Neural crest cell (in vitro differentiated cells): Measurements from ENCODE around the gene POLR2H. TPM values are rescaled to one million over a fixed set of nuclear protein-coding genes. Genes with fewer than 3 reads are reported as not detected.

Experiments used
- DNase-seq: peaks from one replicate; pipeline ENCODE4 v3.0.0; 2021; ENCODE audit warnings: low read depth, mixed read lengths, low spot score
- H3K27ac Mint-ChIP-seq: one replicate; pipeline ENCODE4 v1.8.0; 2021; ENCODE audit warnings: mild to moderate bottlenecking, mixed read lengths; ENCODE audit not compliant: unreplicated experiment
- H3K27me3 Mint-ChIP-seq: 2 replicates; pipeline ENCODE4 v1.8.0; 2021; ENCODE audit warnings: low read depth, mild to moderate bottlenecking, mixed read lengths
- H3K36me3 Mint-ChIP-seq: 2 replicates; pipeline ENCODE4 v1.8.0; 2021; ENCODE audit warnings: low read depth, mild to moderate bottlenecking, mixed read lengths
- H3K4me1 Mint-ChIP-seq: 2 replicates; pipeline ENCODE4 v1.8.0; 2021; ENCODE audit warnings: mixed read lengths
- H3K4me3 Mint-ChIP-seq: one replicate; pipeline ENCODE4 v1.8.0; 2021; ENCODE audit warnings: mild to moderate bottlenecking, mixed read lengths
- H3K9me3 Mint-ChIP-seq: 2 replicates; pipeline ENCODE4 v1.8.0; 2021; ENCODE audit warnings: mixed read lengths
- CTCF ChIP-seq: fragments of 200-600 bp; sonication (generic); conservative IDR thresholded peaks from 2 replicates; pipeline ENCODE4 v1.5.0; 2021; ENCODE audit warnings: antibody characterized with exemption, mild to moderate bottlenecking
- total RNA-seq: library from RNA; stranded (reverse); gene quantifications from 2 replicates; pipeline ENCODE4 v1.2.1, GENCODE V29; 2021

POLR2H gene
- total RNA-seq, 1 donor from 2014 or later, result 94.5 TPM

GRCh38 chr3:184345317-184346144, 16.0 kb upstream of the POLR2H start:
- Mint-ChIP-seq H3K27ac (peak overlapping the region; percentile 84), H3K9me3 (no peaks in the 10 kb centered on the region), H3K27me3 (no peaks in the 10 kb centered on the region), H3K4me3 (peak overlapping the region; percentile 82), H3K36me3 (peaks cover 10% of the 10 kb centered on the region), H3K4me1 (peaks cover 21% of the 10 kb centered on the region)
- DNase-seq, result peak; percentile 44
- peak; percentile 62 for TF ChIP-seq CTCF

GRCh38 chr3:184346480-184347190, 14.9 kb upstream of the POLR2H start:
- no peak for TF ChIP-seq CTCF
- H3K36me3 Mint-ChIP-seq, result peaks cover 10% of the 10 kb centered on the region
- no peaks in the 10 kb centered on the region for H3K27me3 Mint-ChIP-seq
- no peaks in the 10 kb centered on the region for H3K9me3 Mint-ChIP-seq
- H3K4me3 Mint-ChIP-seq, result no peak overlapping the region
- peaks cover 22% of the 10 kb centered on the region for H3K4me1 Mint-ChIP-seq
- no peak overlapping the region for H3K27ac Mint-ChIP-seq
- DNase-seq, result no peak

- no peak for TF ChIP-seq CTCF
- Mint-ChIP-seq H3K36me3 (peaks cover 12% of the 10 kb centered on the region), H3K27me3 (no peaks in the 10 kb centered on the region)
Measured at GRCh38 chr3:184347321-184348056, 14.0 kb upstream of the POLR2H start.

GRCh38 chr3:184348057-184348382, 13.5 kb upstream of the POLR2H start:
- Mint-ChIP-seq H3K27ac (no peak overlapping the region), H3K36me3 (peaks cover 10% of the 10 kb centered on the region), H3K27me3 (no peaks in the 10 kb centered on the region)

More at GRCh38 chr3:184347321-184348056, 14.0 kb upstream of the POLR2H start:
- peaks cover 30% of the 10 kb centered on the region for H3K4me1 Mint-ChIP-seq
- H3K9me3 Mint-ChIP-seq, result no peaks in the 10 kb centered on the region
- no peak overlapping the region for H3K4me3 Mint-ChIP-seq
- no peak for DNase-seq
- no peak overlapping the region for H3K27ac Mint-ChIP-seq

More at GRCh38 chr3:184348057-184348382, 13.5 kb upstream of the POLR2H start:
- H3K9me3 Mint-ChIP-seq, result no peaks in the 10 kb centered on the region
- peaks cover 30% of the 10 kb centered on the region for H3K4me1 Mint-ChIP-seq
- no peak overlapping the region for H3K4me3 Mint-ChIP-seq
- DNase-seq, result no peak
- TF ChIP-seq CTCF, result no peak
